Measurements from ENCODE around the gene CLSTN1. TPM values are rescaled to one million over a fixed set of nuclear protein-coding genes. Genes with fewer than 3 reads are reported as not detected.

CLSTN1 gene
- total RNA-seq, 1 donor from 2014 or later = 126 TPM

- DNase-seq (ENCODE audit: low spot score) = no peak
- peaks cover 20% of the 10 kb centered on the region for H3K4me1 Mint-ChIP-seq (ENCODE audit: low read depth)
- no peak overlapping the region for H3K4me3 Mint-ChIP-seq (ENCODE audit: unreplicated experiment)
- H3K36me3 Mint-ChIP-seq (ENCODE audit: low read depth) = peaks cover 6% of the 10 kb centered on the region
- no peak overlapping the region for H3K27ac Mint-ChIP-seq (ENCODE audit: unreplicated experiment)
- no peak for TF ChIP-seq CTCF (IDR thresholded peaks at IDR 0.05)
- peaks cover 4% of the 10 kb centered on the region for H3K9me3 Mint-ChIP-seq (ENCODE audit: low read depth)
- H3K27me3 Mint-ChIP-seq (ENCODE audit: low read depth) = peaks cover 2% of the 10 kb centered on the region
Observed at GRCh38 chr1:9850442-9851162, 26.8 kb upstream of the CLSTN1 start.

- Mint-ChIP-seq H3K27ac (ENCODE audit: unreplicated experiment) (no peak overlapping the region), H3K4me3 (ENCODE audit: unreplicated experiment) (no peak overlapping the region), H3K27me3 (ENCODE audit: low read depth) (peaks cover 2% of the 10 kb centered on the region), H3K36me3 (ENCODE audit: low read depth) (peaks cover 6% of the 10 kb centered on the region), H3K4me1 (ENCODE audit: low read depth) (peaks cover 20% of the 10 kb centered on the region), H3K9me3 (ENCODE audit: low read depth) (peaks cover 4% of the 10 kb centered on the region)
- TF ChIP-seq CTCF (IDR thresholded peaks at IDR 0.05) = no peak
- DNase-seq (ENCODE audit: low spot score) = no peak
Observed at GRCh38 chr1:9849691-9850441, 26.1 kb upstream of the CLSTN1 start.

- Mint-ChIP-seq H3K27me3 (ENCODE audit: low read depth) (peaks cover 2% of the 10 kb centered on the region), H3K27ac (ENCODE audit: unreplicated experiment) (no peak overlapping the region), H3K36me3 (ENCODE audit: low read depth) (no peaks in the 10 kb centered on the region), H3K4me1 (ENCODE audit: low read depth) (peaks cover 20% of the 10 kb centered on the region), H3K4me3 (ENCODE audit: unreplicated experiment) (no peak overlapping the region), H3K9me3 (ENCODE audit: low read depth) (no peaks in the 10 kb centered on the region)
- DNase-seq (ENCODE audit: low spot score) = no peak
- no peak for TF ChIP-seq CTCF (IDR thresholded peaks at IDR 0.05)
Observed at GRCh38 chr1:9848022-9848421, 24.3 kb upstream of the CLSTN1 start.

GRCh38 chr1:9847269-9847668 lies 23.5 kb upstream of the CLSTN1 start:
- TF ChIP-seq CTCF (IDR thresholded peaks at IDR 0.05) = no peak
- Mint-ChIP-seq H3K27ac (ENCODE audit: unreplicated experiment) (no peak overlapping the region), H3K9me3 (ENCODE audit: low read depth) (no peaks in the 10 kb centered on the region), H3K27me3 (ENCODE audit: low read depth) (peaks cover 2% of the 10 kb centered on the region), H3K36me3 (ENCODE audit: low read depth) (no peaks in the 10 kb centered on the region), H3K4me3 (ENCODE audit: unreplicated experiment) (no peak overlapping the region), H3K4me1 (ENCODE audit: low read depth) (peaks cover 19% of the 10 kb centered on the region)
- no peak for DNase-seq (ENCODE audit: low spot score)

- Mint-ChIP-seq H3K4me1 (ENCODE audit: low read depth) (peaks cover 16% of the 10 kb centered on the region), H3K27ac (ENCODE audit: unreplicated experiment) (no peak overlapping the region), H3K27me3 (ENCODE audit: low read depth) (peaks cover 2% of the 10 kb centered on the region), H3K36me3 (ENCODE audit: low read depth) (no peaks in the 10 kb centered on the region), H3K4me3 (ENCODE audit: unreplicated experiment) (no peak overlapping the region), H3K9me3 (ENCODE audit: low read depth) (no peaks in the 10 kb centered on the region)
- no peak for DNase-seq (ENCODE audit: low spot score)
- TF ChIP-seq CTCF (IDR thresholded peaks at IDR 0.05) = no peak
Observed at GRCh38 chr1:9846611-9847171, 22.9 kb upstream of the CLSTN1 start.

All from chondrocyte (in vitro differentiated cells).